ENCODE results near the gene NME5. TPM values are rescaled to one million over a fixed set of nuclear protein-coding genes. Genes with fewer than 3 reads are reported as not detected.
A peak's percentile ranks its signal among the peaks of the same experiment; 100 is the strongest.

The NME5 gene
- 1 to 10 TPM; 5.8 to 6.6 TPM for total RNA-seq

- Histone ChIP-seq H3K4me3 (peak within 1 kb of the TSS; percentile 52 to 57), H3K36me3 (no peaks in the 10 kb centered on the region), H3K27ac (peak within 1 kb of the TSS in 1 of 2 donors; percentile 30), H3K9me3 (no peaks in the 10 kb centered on the region), H3K27me3 (replicated peaks; ENCODE audit: insufficient read depth) (no peaks in the 10 kb centered on the region), H3K4me1 (replicated peaks) (no peaks in the 10 kb centered on the region)
- 1% methylated on average over 30 of the region's 31 CpGs for WGBS
- TF ChIP-seq POLR2AphosphoS5 (IDR thresholded peaks at IDR 0.05) (peak; percentile 61), POLR2A (IDR thresholded peaks at IDR 0.05) (no peak)
- intact Hi-C loops (cut with DNase I) = no loop called here
- peak; percentile 56 for DNase-seq (ENCODE audit: low spot score)
These were observed at the start of gene NME5 for GRCh38 chr5:138138949-138139780. Gene NME5 (minus strand): TSS chr5:138139428. CDS start chr5:138138780, 648 bp downstream.

GRCh38 chr5:138188626-138189025 is 49.4 kb upstream of the NME5 start:
- no peak overlapping the region for H3K27ac ChIP-seq
- H3K27me3 ChIP-seq (replicated peaks; ENCODE audit: insufficient read depth) = no peaks in the 10 kb centered on the region
- no peak for DNase-seq (ENCODE audit: low spot score)
- H3K4me1 ChIP-seq (replicated peaks) = no peaks in the 10 kb centered on the region
- H3K9me3 ChIP-seq = no peaks in the 10 kb centered on the region
- H3K4me3 ChIP-seq = no peak overlapping the region
- TF ChIP-seq POLR2A (IDR thresholded peaks at IDR 0.05) = no peak
- no peak for TF ChIP-seq CTCF (IDR thresholded peaks at IDR 0.05)
- no peak for TF ChIP-seq POLR2AphosphoS5 (IDR thresholded peaks at IDR 0.05)
- 73% methylated on average over 3 of the region's 3 CpGs for WGBS
- H3K36me3 ChIP-seq = no peaks in the 10 kb centered on the region
- intact Hi-C loops (cut with DNase I) = no loop called here

GRCh38 chr5:138186002-138186447 is 46.8 kb upstream of the NME5 start:
- H3K9me3 ChIP-seq = no peaks in the 10 kb centered on the region
- WGBS = 91% methylated on average over 2 of the region's 2 CpGs
- H3K4me3 ChIP-seq = no peak overlapping the region
- H3K4me1 ChIP-seq (replicated peaks) = no peaks in the 10 kb centered on the region
- no peak overlapping the region for H3K27ac ChIP-seq
- intact Hi-C loops (cut with DNase I) = no loop called here
- no peaks in the 10 kb centered on the region for H3K27me3 ChIP-seq (replicated peaks; ENCODE audit: insufficient read depth)
- no peak for TF ChIP-seq CTCF (IDR thresholded peaks at IDR 0.05)
- no peak for TF ChIP-seq POLR2A (IDR thresholded peaks at IDR 0.05)
- TF ChIP-seq POLR2AphosphoS5 (IDR thresholded peaks at IDR 0.05) = no peak
- DNase-seq (ENCODE audit: low spot score) = no peak
- no peaks in the 10 kb centered on the region for H3K36me3 ChIP-seq

- WGBS = 93% methylated on average over 6 of the region's 6 CpGs
- Histone ChIP-seq H3K9me3 (no peaks in the 10 kb centered on the region), H3K36me3 (no peaks in the 10 kb centered on the region), H3K4me3 (no peak overlapping the region), H3K4me1 (replicated peaks) (peaks cover 5% of the 10 kb centered on the region), H3K27me3 (replicated peaks; ENCODE audit: insufficient read depth) (no peaks in the 10 kb centered on the region), H3K27ac (no peak overlapping the region)
- intact Hi-C loops (cut with DNase I) = no loop called here
- TF ChIP-seq POLR2A (IDR thresholded peaks at IDR 0.05) (no peak), CTCF (IDR thresholded peaks at IDR 0.05) (no peak)
- no peak for DNase-seq (ENCODE audit: low spot score)
These were observed 43.6 kb upstream of the NME5 start for GRCh38 chr5:138182808-138183207.

GRCh38 chr5:138180841-138181240 is 41.6 kb upstream of the NME5 start:
- H3K27me3 ChIP-seq (replicated peaks; ENCODE audit: insufficient read depth) = no peaks in the 10 kb centered on the region
- TF ChIP-seq POLR2A (IDR thresholded peaks at IDR 0.05) (no peak), CTCF (IDR thresholded peaks at IDR 0.05) (no peak), POLR2AphosphoS5 (IDR thresholded peaks at IDR 0.05) (no peak)
- H3K4me1 ChIP-seq (replicated peaks) = peaks cover 10% of the 10 kb centered on the region
- H3K27ac ChIP-seq = no peak overlapping the region
- H3K9me3 ChIP-seq = no peaks in the 10 kb centered on the region
- H3K36me3 ChIP-seq = no peaks in the 10 kb centered on the region
- H3K4me3 ChIP-seq = no peak overlapping the region
- no peak for DNase-seq (ENCODE audit: low spot score)
- intact Hi-C loops (cut with DNase I) = no loop called here
- WGBS = 92% methylated on average over 5 of the region's 5 CpGs

Measured in prostate gland (tissue), 2 donors.